Calu3 (cell line): ENCODE measurements around the gene MIF. TPM values are rescaled to one million over a fixed set of nuclear protein-coding genes. Genes with fewer than 3 reads are reported as not detected.

ENCODE experiments used
- BruUV-seq: library from RNA; stranded (reverse); fragments of 400-500 nt; replicated peaks from 2 replicates; lab custom pipeline; 2021; lab: Mats Ljungman, UMichigan
- CTCF ChIA-PET: fragments of 300-600 bp; sonication (Branson Sonifier 250); formaldehyde crosslinking; loops from one replicate; lab custom pipeline; 2022; ENCODE audit warnings: antibody characterized with exemption; lab: Charles Lee
- DNase-seq: peaks from one replicate; pipeline ENCODE4 v3.0.0; 2022
- H3K27ac Mint-ChIP-seq: one replicate; pipeline ENCODE4 v1.8.0; 2022; ENCODE audit warnings: mixed read lengths; ENCODE audit not compliant: unreplicated experiment
- H3K27me3 Mint-ChIP-seq: one replicate; pipeline ENCODE4 v1.8.0; 2022; ENCODE audit warnings: mixed read lengths; ENCODE audit not compliant: unreplicated experiment
- H3K36me3 Mint-ChIP-seq: one replicate; pipeline ENCODE4 v1.8.0; 2022; ENCODE audit warnings: mild to moderate bottlenecking, moderate library complexity, mixed read lengths; ENCODE audit not compliant: insufficient read depth, unreplicated experiment
- H3K4me1 Mint-ChIP-seq: one replicate; pipeline ENCODE4 v1.8.0; 2022; ENCODE audit warnings: mild to moderate bottlenecking, low read depth, mixed read lengths; ENCODE audit not compliant: unreplicated experiment
- H3K4me3 Mint-ChIP-seq: one replicate; pipeline ENCODE4 v1.8.0; 2022; ENCODE audit warnings: mild to moderate bottlenecking, low read depth, moderate library complexity, mixed read lengths; ENCODE audit not compliant: unreplicated experiment
- H3K9me3 Mint-ChIP-seq: one replicate; pipeline ENCODE4 v1.8.0; 2022; ENCODE audit warnings: low read depth, mixed read lengths; ENCODE audit not compliant: unreplicated experiment
- CTCF ChIP-seq: fragments of 200-600 bp; IDR thresholded peaks from one replicate; pipeline ENCODE4 v1.8.0; 2022; ENCODE audit warnings: antibody characterized with exemption; ENCODE audit not compliant: unreplicated experiment
- intact Hi-C: fragments of 100-400 bp; cut with micrococcal nuclease; formaldehyde crosslinking; loops from one replicate; pipeline ENCODE4 v1.10.0; 2022; ENCODE audit not compliant: unreplicated experiment
- total RNA-seq: library from RNA; stranded (reverse); gene quantifications from 2 replicates; pipeline ENCODE4 v1.2.3, GENCODE V29; 2022

Gene MIF
- total RNA-seq, 1 experiment from 2014 or later: 679 TPM

- peak; percentile 95 for TF ChIP-seq CTCF
- Mint-ChIP-seq H3K36me3 (peaks cover 8% of the 10 kb centered on the region), H3K9me3 (no peaks in the 10 kb centered on the region), H3K27me3 (peaks cover 8% of the 10 kb centered on the region), H3K27ac (no peak overlapping the region), H3K4me1 (no peaks in the 10 kb centered on the region), H3K4me3 (peak overlapping the region; percentile 70)
- BruUV-seq: no TSS peak
- peak; percentile 94 for DNase-seq
- intact Hi-C loops: loop anchor here (5.0 kb wide), 2 partner anchors 82 to 307 kb away; partner anchors contain the start of gene CHCHD10
- CTCF ChIA-PET: interaction anchor here (0.6 to 1.9 kb wide), 14 partner anchors 9 to 206 kb away, joined by 3 to 20 read pairs (median 4); partner anchors contain the start of genes CHCHD10, MIF and SLC2A11
Observed at GRCh38 chr22:23849009-23850006, 44.9 kb upstream of the MIF start.

GRCh38 chr22:23850136-23850611, 44.0 kb upstream of the MIF start:
- no peak overlapping the region for H3K27ac Mint-ChIP-seq
- no peaks in the 10 kb centered on the region for H3K4me1 Mint-ChIP-seq
- CTCF ChIA-PET: interaction anchor here (0.6 to 1.9 kb wide), 13 partner anchors 8 to 134 kb away, joined by 3 to 20 read pairs (median 4); partner anchors contain the start of genes CHCHD10, MIF and SLC2A11
- BruUV-seq: no TSS peak
- peak overlapping the region; percentile 70 for H3K4me3 Mint-ChIP-seq
- intact Hi-C loops: no loop called here
- H3K27me3 Mint-ChIP-seq: peaks cover 3% of the 10 kb centered on the region
- H3K9me3 Mint-ChIP-seq: no peaks in the 10 kb centered on the region
- DNase-seq: peak; percentile 59
- TF ChIP-seq CTCF: no peak
- peaks cover 8% of the 10 kb centered on the region for H3K36me3 Mint-ChIP-seq

GRCh38 chr22:23856721-23857605, 37.2 kb upstream of the MIF start:
- Mint-ChIP-seq H3K27ac (peak overlapping the region; percentile 74), H3K4me1 (peaks cover 21% of the 10 kb centered on the region), H3K36me3 (peaks cover 22% of the 10 kb centered on the region), H3K4me3 (peak overlapping the region; percentile 95), H3K9me3 (no peaks in the 10 kb centered on the region), H3K27me3 (no peaks in the 10 kb centered on the region)
- peak; percentile 53 for DNase-seq
- BruUV-seq: no TSS peak
- CTCF ChIA-PET: interaction anchor here (0.5 to 2.3 kb wide), 21 partner anchors 7 to 1591 kb away, joined by 3 to 18 read pairs (median 4); partner anchors contain the start of genes CHCHD10 and MIF
- intact Hi-C loops: no loop called here
- TF ChIP-seq CTCF: no peak
